GM10266 (cell line): ENCODE measurements around the gene MYBL2.

Experiments used
- DNase-seq: peaks from one replicate; pipeline ENCODE4 v3.0.0; 2012; ENCODE audit errors: extremely low spot score
- TF ChIP-seq, protein P1 (sequence below): IDR thresholded peaks from 2 replicates; pipeline ENCODE4 v1.5.1; 2012; ENCODE audit warnings: mild to moderate bottlenecking, low read depth; ENCODE audit not compliant: control insufficient read depth, insufficient read depth; ENCODE audit errors: missing control alignments

MYBL2 gene

GRCh38 chr20:43724383-43724782, 57.5 kb downstream of the MYBL2 start:
- TF ChIP-seq, protein P1, sequence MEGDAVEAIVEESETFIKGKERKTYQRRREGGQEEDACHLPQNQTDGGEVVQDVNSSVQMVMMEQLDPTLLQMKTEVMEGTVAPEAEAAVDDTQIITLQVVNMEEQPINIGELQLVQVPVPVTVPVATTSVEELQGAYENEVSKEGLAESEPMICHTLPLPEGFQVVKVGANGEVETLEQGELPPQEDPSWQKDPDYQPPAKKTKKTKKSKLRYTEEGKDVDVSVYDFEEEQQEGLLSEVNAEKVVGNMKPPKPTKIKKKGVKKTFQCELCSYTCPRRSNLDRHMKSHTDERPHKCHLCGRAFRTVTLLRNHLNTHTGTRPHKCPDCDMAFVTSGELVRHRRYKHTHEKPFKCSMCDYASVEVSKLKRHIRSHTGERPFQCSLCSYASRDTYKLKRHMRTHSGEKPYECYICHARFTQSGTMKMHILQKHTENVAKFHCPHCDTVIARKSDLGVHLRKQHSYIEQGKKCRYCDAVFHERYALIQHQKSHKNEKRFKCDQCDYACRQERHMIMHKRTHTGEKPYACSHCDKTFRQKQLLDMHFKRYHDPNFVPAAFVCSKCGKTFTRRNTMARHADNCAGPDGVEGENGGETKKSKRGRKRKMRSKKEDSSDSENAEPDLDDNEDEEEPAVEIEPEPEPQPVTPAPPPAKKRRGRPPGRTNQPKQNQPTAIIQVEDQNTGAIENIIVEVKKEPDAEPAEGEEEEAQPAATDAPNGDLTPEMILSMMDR: no peak

GRCh38 chr20:43725666-43726065, 58.8 kb downstream of the MYBL2 start:
- TF ChIP-seq, protein P1: no peak
- DNase-seq: no peak

More at GRCh38 chr20:43724383-43724782, 57.5 kb downstream of the MYBL2 start:
- no peak for DNase-seq

- TF ChIP-seq, protein P1: no peak
- no peak for DNase-seq
Measured at GRCh38 chr20:43726333-43726732, 59.4 kb downstream of the MYBL2 start.

- TF ChIP-seq, protein P1: no peak
- no peak for DNase-seq
Measured at GRCh38 chr20:43726811-43727338, 60.0 kb downstream of the MYBL2 start, which contains the start of gene GTSF1L. Gene GTSF1L, minus strand, starts transcription at chr20:43727002. Its CDS starts 308 bp downstream, at chr20:43726694.

DNA sequence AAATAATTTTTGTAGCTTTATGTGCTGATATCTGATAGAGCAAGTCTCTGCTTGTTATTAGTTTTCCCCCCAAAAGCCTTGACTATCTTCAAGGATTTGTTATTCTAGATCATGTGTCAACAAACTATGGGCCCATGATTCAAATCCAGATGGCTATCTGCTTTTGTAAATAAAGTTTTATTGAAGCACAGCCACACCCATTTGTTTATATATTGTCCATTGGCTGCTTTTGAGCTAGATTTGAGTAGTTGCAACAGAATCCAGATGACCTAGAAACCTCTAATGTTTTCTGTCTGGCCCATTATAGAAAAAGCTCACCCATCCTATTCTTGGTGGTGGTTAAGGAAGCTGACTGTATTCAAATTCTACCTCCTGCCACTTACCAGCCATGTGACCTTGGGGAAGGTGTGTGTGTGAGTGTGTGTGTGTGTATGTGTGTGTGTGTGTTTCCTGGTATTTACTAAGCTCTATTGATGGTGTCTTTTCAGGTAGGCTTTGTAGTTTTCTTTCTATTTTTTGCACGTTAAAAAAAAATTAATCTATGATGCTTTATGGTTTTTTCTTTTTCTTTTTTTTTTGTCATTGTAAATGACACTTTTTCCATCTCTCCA, 61.2 kb downstream of the MYBL2 start:
- TF ChIP-seq, protein P1: no peak
- DNase-seq: no peak

GRCh38 chr20:43728686-43729255, 61.9 kb downstream of the MYBL2 start:
- no peak for DNase-seq
- TF ChIP-seq, protein P1: no peak

DNA sequence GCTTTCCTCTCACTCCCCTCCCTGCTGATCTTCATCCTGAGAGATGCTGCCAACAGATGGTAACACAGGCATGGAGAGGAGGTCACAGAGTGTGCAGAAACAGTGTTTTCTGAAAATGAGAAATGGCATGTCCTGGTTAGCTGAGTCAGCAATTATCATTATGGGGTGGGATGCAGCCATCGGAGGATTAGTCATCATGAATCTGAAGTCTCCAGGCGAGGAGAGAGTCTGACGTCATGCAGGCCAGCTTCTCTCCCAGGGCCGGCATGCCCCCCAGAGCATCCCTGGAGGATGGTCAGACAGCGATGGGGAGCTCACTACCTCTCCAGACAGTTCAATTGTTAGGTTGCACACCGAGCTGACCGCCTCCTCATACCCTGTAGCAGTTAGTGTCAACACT, 64.6 kb downstream of the MYBL2 start:
- no peak for DNase-seq
- TF ChIP-seq, protein P1: no peak
